Neural cell (in vitro differentiated cells): Measurements from ENCODE around the gene APOBEC3F. TPM values are rescaled to one million over a fixed set of nuclear protein-coding genes. Genes with fewer than 3 reads are reported as not detected.
"Not testable (repeated sequence)": the region's sequence is repeated elsewhere in the genome, so short reads cannot be mapped to it uniquely, and the experiment has no call there.

Experiments used
- H2AFZ ChIP-seq: fragments of 200-600, 300-800 bp; sonication (generic), shearing (Covaris generic); 2 replicates; pipeline ENCODE4 v1.6.0; 2014; ENCODE audit warnings: low read depth, mild to moderate bottlenecking, antibody characterized with exemption, low read length, moderate library complexity
- H3F3A ChIP-seq: fragments of 200-600 bp; shearing (Covaris generic); 2 replicates; pipeline ENCODE4 v1.6.1; 2016; ENCODE audit warnings: mild to moderate bottlenecking, moderate library complexity, mixed read lengths, antibody characterized with exemption, low read length; ENCODE audit not compliant: insufficient read depth, poor library complexity, severe bottlenecking
- H3K27ac ChIP-seq: fragments of 200-600, 300-800 bp; sonication (generic), shearing (Covaris generic); 2 replicates; pipeline ENCODE4 v1.5.1; 2014; ENCODE audit warnings: mild to moderate bottlenecking, low read length, moderate library complexity
- H3K27me3 ChIP-seq: fragments of 300-800, 200-600 bp; sonication (generic), shearing (Covaris generic); 2 replicates; pipeline ENCODE4 v1.6.0; 2014; ENCODE audit warnings: mild to moderate bottlenecking, low read depth, low read length, moderate library complexity; ENCODE audit not compliant: insufficient read depth
- H3K36me3 ChIP-seq: fragments of 300-800, 200-600 bp; sonication (generic), shearing (Covaris generic); 2 replicates; pipeline ENCODE4 v1.5.1; 2014; ENCODE audit warnings: mild to moderate bottlenecking, antibody characterized with exemption, low read length, moderate library complexity; ENCODE audit not compliant: insufficient read depth
- H3K4me2 ChIP-seq: fragments of 300-800, 200-600 bp; sonication (generic), shearing (Covaris generic); 2 replicates; pipeline ENCODE4 v1.6.0; 2014; ENCODE audit warnings: mild to moderate bottlenecking, low read length
- H3K4me3 ChIP-seq: fragments of 300-800, 200-600 bp; sonication (generic), shearing (Covaris generic); 2 replicates; pipeline ENCODE4 v1.5.1; 2014; ENCODE audit warnings: mild to moderate bottlenecking, low read length, moderate library complexity
- H3K79me2 ChIP-seq: fragments of 200-600 bp; shearing (Covaris generic); replicated peaks from 2 replicates; pipeline ENCODE4 v1.6.0; 2014; ENCODE audit warnings: mild to moderate bottlenecking, low read length, moderate library complexity; ENCODE audit not compliant: insufficient read depth
- H3K9ac ChIP-seq: fragments of 300-800, 200-600 bp; sonication (generic), shearing (Covaris generic); 2 replicates; pipeline ENCODE4 v1.6.1; 2016; ENCODE audit warnings: mild to moderate bottlenecking, low read length, mixed read lengths
- H3K9me2 ChIP-seq: fragments of 200-600 bp; shearing (Covaris generic); 2 replicates; pipeline ENCODE4 v1.6.1; 2016; ENCODE audit warnings: mild to moderate bottlenecking, low read length, mixed read lengths; ENCODE audit not compliant: insufficient read depth
- H3K9me3 ChIP-seq: fragments of 200-600, 300-800 bp; sonication (generic), shearing (Covaris generic); 2 replicates; pipeline ENCODE4 v1.6.1; 2016; ENCODE audit warnings: mild to moderate bottlenecking, mixed run types, low read length, moderate library complexity, mixed read lengths
- H4K20me1 ChIP-seq: fragments of 200-600 bp; shearing (Covaris generic); 2 replicates; pipeline ENCODE4 v1.6.1; 2016; ENCODE audit warnings: mild to moderate bottlenecking, mixed run types; ENCODE audit not compliant: insufficient read depth
- EP300 ChIP-seq: fragments of 450-650 bp; conservative IDR thresholded peaks from 2 replicates; pipeline ENCODE4 v1.6.1; 2014; ENCODE audit warnings: antibody characterized with exemption, mild to moderate bottlenecking, moderate library complexity; ENCODE audit not compliant: poor library complexity, severe bottlenecking
- EZH2 ChIP-seq: fragments of 200-600, 300-800 bp; shearing (Covaris generic), sonication (generic); IDR thresholded peaks from 2 replicates; pipeline ENCODE4 v1.6.1; 2014; ENCODE audit warnings: antibody characterized with exemption, low read length, borderline replicate concordance, mild to moderate bottlenecking; ENCODE audit not compliant: insufficient read depth, poor library complexity, severe bottlenecking
- MXI1 ChIP-seq: fragments of 450-650 bp; conservative IDR thresholded peaks from 2 replicates; pipeline ENCODE4 v1.6.1; 2014; ENCODE audit warnings: antibody characterized with exemption, mild to moderate bottlenecking; ENCODE audit not compliant: poor library complexity, severe bottlenecking
- POLR2AphosphoS5 ChIP-seq: IDR thresholded peaks from 2 replicates; pipeline ENCODE4 v1.6.1; 2012
- RAD21 ChIP-seq: fragments of 450-650 bp; conservative IDR thresholded peaks from 2 replicates; pipeline ENCODE4 v1.6.1; 2014; ENCODE audit warnings: antibody characterized with exemption, mild to moderate bottlenecking, moderate library complexity
- SMC3 ChIP-seq: fragments of 450-650 bp; conservative IDR thresholded peaks from 2 replicates; pipeline ENCODE4 v1.6.1; 2014; ENCODE audit warnings: antibody characterized with exemption, mild to moderate bottlenecking, moderate library complexity; ENCODE audit not compliant: poor library complexity
- TAF1 ChIP-seq: IDR thresholded peaks from 2 replicates; pipeline ENCODE4 v1.6.1; 2012; ENCODE audit warnings: low read depth
- polyA plus RNA-seq: library from polyadenylated mRNA; depleted of rRNA; stranded (reverse); fragments of >200 nt; gene quantifications from 2 replicates; pipeline ENCODE4 v1.2.3, GENCODE V29; 2014
- TF ChIP-seq, protein P1 (sequence below): IDR thresholded peaks from 2 replicates; pipeline ENCODE4 v1.6.1; 2012; ENCODE audit warnings: borderline replicate concordance
- TF ChIP-seq, protein P2 (sequence below): fragments of 450-650 bp; IDR thresholded peaks from 2 replicates; pipeline ENCODE4 v1.5.1; 2014; ENCODE audit warnings: antibody characterized with exemption, mild to moderate bottlenecking, moderate library complexity; ENCODE audit not compliant: poor library complexity, severe bottlenecking

The APOBEC3F gene
- polyA plus RNA-seq, 1 donor from 2014 or later, result not detected

DNA sequence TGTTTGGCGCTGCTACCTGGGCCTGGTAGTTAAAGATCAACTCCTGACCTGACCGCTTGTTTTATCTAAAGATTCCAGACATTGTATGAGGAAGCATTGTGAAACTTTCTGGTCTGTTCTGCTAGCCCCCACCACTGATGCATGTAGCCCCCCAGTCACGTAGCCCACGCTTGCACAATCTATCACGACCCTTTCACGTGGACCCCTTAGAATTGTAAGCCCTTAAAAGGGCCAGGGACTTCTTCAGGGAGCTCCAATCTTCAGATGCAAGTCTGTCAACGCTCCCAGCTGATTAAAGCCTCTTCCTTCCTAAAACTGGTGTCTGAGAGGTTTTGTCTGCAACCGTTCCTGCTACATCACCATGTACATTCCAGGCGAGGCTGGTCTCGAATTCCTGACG, 15.0 kb downstream of the APOBEC3F start:
- Histone ChIP-seq H4K20me1 (no peaks in the 10 kb centered on the region), H3K27me3 (no peaks in the 10 kb centered on the region), H2AFZ (no peak overlapping the region), H3K4me2 (no peak overlapping the region), H3K9me2 (no peaks in the 10 kb centered on the region), H3K79me2 (no peaks in the 10 kb centered on the region), H3K4me3 (no peak overlapping the region), H3K27ac (no peak overlapping the region), H3F3A (no peaks in the 10 kb centered on the region), H3K36me3 (no peaks in the 10 kb centered on the region), H3K9me3 (no peaks in the 10 kb centered on the region), H3K9ac (no peak overlapping the region)
- no peak for TF ChIP-seq EZH2
- TF ChIP-seq, protein P1, sequence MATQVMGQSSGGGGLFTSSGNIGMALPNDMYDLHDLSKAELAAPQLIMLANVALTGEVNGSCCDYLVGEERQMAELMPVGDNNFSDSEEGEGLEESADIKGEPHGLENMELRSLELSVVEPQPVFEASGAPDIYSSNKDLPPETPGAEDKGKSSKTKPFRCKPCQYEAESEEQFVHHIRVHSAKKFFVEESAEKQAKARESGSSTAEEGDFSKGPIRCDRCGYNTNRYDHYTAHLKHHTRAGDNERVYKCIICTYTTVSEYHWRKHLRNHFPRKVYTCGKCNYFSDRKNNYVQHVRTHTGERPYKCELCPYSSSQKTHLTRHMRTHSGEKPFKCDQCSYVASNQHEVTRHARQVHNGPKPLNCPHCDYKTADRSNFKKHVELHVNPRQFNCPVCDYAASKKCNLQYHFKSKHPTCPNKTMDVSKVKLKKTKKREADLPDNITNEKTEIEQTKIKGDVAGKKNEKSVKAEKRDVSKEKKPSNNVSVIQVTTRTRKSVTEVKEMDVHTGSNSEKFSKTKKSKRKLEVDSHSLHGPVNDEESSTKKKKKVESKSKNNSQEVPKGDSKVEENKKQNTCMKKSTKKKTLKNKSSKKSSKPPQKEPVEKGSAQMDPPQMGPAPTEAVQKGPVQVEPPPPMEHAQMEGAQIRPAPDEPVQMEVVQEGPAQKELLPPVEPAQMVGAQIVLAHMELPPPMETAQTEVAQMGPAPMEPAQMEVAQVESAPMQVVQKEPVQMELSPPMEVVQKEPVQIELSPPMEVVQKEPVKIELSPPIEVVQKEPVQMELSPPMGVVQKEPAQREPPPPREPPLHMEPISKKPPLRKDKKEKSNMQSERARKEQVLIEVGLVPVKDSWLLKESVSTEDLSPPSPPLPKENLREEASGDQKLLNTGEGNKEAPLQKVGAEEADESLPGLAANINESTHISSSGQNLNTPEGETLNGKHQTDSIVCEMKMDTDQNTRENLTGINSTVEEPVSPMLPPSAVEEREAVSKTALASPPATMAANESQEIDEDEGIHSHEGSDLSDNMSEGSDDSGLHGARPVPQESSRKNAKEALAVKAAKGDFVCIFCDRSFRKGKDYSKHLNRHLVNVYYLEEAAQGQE, result no peak
- no peak for TF ChIP-seq TAF1
- no peak for TF ChIP-seq EP300
- no peak for TF ChIP-seq MXI1
- TF ChIP-seq POLR2AphosphoS5, result no peak
- TF ChIP-seq RAD21, result no peak
- TF ChIP-seq, protein P2, sequence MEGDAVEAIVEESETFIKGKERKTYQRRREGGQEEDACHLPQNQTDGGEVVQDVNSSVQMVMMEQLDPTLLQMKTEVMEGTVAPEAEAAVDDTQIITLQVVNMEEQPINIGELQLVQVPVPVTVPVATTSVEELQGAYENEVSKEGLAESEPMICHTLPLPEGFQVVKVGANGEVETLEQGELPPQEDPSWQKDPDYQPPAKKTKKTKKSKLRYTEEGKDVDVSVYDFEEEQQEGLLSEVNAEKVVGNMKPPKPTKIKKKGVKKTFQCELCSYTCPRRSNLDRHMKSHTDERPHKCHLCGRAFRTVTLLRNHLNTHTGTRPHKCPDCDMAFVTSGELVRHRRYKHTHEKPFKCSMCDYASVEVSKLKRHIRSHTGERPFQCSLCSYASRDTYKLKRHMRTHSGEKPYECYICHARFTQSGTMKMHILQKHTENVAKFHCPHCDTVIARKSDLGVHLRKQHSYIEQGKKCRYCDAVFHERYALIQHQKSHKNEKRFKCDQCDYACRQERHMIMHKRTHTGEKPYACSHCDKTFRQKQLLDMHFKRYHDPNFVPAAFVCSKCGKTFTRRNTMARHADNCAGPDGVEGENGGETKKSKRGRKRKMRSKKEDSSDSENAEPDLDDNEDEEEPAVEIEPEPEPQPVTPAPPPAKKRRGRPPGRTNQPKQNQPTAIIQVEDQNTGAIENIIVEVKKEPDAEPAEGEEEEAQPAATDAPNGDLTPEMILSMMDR, result no peak
- TF ChIP-seq SMC3, result no peak

DNA sequence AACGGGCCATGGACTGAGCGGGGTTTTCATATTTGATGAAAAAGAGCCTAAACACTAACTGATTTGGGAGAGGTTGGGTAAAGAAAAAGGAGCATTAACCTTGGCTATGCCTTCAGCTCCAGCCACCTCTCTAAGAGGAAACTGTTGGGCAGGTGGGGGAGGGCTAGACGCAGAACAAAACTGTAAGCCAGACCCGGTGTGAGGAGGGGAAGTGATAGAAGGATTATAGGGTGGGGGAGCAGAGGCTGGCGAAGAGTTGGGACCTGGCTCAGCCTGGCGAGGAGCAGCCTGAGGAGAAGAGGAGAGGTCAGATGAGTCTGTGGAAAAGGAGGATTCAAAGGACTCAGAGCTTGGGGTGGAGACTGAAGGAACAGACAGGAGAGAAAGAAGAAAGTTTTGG, 20.6 kb downstream of the APOBEC3F start:
- H3K27ac ChIP-seq, H3K9ac ChIP-seq, H3K4me3 ChIP-seq, H3F3A ChIP-seq, H3K27me3 ChIP-seq, H2AFZ ChIP-seq, H3K9me3 ChIP-seq, H3K79me2 ChIP-seq, H3K9me2 ChIP-seq, H3K36me3 ChIP-seq, H4K20me1 ChIP-seq, H3K4me2 ChIP-seq: not testable (repeated sequence)

DNA sequence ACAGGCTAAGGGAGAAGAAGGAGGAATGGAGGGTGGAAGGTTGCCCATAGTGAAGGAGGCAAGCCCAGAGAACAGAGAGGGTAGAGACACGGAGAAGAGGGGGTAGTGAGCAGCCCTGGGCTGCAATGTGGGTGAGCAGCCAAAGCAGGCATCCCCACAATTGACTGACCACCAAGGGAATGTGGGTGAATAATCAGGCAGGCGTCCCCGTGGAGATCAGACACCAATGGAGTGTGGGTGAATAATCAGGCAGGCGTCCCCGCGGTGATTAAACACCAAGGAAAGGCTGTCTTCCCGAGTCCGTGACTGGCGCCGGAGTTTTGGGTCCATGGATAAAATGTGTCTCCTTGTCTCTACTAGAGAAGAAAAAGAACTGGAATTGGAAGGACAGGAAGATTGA, 21.3 kb downstream of the APOBEC3F start:
- not testable (repeated sequence) for H3K27me3 ChIP-seq, H3K79me2 ChIP-seq, H3K36me3 ChIP-seq, H3K4me2 ChIP-seq, H3K27ac ChIP-seq, H3K9me2 ChIP-seq, H3K9me3 ChIP-seq, H4K20me1 ChIP-seq, H3K4me3 ChIP-seq, H2AFZ ChIP-seq, H3K9ac ChIP-seq, H3F3A ChIP-seq

DNA sequence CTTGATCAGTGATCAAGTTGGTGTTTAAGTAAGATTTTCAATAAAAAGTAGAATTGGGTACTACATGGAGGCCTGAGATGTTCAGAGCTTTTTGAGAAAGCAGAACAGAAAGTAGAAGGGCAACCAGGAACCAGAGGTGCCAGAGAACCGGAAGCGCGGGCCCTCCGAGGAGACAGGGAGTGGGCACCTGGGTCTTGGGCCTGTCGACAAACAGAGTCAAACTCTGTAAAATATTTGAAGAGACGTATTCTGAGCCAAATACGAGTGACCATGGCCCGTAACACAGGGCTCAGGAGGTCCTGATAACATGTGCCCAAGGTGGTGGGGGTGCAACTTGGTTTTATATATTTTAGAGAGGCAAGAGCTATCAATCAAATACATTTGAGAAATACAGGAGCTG, 23.2 kb downstream of the APOBEC3F start:
- H3K9me2 ChIP-seq, H3K79me2 ChIP-seq, H3K36me3 ChIP-seq, H3K9me3 ChIP-seq, H3K27me3 ChIP-seq, H3F3A ChIP-seq, H3K27ac ChIP-seq, H4K20me1 ChIP-seq, H3K9ac ChIP-seq, H2AFZ ChIP-seq, H3K4me2 ChIP-seq, H3K4me3 ChIP-seq: not testable (repeated sequence)

DNA sequence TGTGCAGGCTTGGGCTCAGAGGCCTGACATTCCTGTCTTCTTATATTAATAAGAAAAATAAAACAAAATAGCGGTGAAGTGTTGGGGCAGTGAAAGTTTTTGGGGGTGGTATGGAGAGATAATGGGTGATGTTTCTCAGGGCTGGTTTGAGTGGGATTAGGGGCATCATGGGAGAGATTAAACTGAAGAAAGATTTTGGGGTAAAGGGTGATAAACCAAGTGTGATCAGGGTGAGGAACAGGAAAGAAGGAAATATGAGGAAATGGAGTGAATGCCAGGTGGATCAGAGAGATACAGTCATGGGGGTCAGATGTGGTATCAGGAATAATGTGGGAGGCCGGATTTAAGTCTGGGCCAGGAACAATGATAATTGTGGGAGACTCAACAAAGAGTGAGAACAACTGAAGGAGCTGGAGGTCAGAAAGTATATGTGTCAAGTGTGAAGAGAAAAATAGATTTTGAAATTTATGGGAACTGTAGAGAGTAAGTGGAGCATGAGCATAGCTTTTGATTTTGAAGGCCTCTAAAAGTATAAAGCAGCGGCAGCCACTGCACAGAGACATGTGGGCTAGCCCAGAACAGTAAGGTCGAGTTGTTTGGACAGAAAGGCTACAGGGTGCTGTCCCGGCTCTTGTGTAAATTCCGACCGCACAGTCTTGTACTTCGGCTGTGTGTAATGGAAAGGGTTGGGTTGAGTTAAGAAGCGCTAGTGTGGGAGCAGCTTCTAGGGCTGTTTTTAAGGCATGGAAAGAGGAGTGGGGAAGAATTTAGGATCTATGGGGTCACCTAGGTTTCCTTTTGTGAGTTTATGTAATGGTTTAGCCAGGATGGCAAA, 26.0 kb downstream of the APOBEC3F start:
- not testable (repeated sequence) for H3K9me2 ChIP-seq, H3K79me2 ChIP-seq, H3K27me3 ChIP-seq, H3K4me3 ChIP-seq, H3K36me3 ChIP-seq, H3K4me2 ChIP-seq, H3F3A ChIP-seq, H3K27ac ChIP-seq, H2AFZ ChIP-seq, H3K9ac ChIP-seq, H4K20me1 ChIP-seq, H3K9me3 ChIP-seq
